ENCODE measurements around the gene NHS.

DNA sequence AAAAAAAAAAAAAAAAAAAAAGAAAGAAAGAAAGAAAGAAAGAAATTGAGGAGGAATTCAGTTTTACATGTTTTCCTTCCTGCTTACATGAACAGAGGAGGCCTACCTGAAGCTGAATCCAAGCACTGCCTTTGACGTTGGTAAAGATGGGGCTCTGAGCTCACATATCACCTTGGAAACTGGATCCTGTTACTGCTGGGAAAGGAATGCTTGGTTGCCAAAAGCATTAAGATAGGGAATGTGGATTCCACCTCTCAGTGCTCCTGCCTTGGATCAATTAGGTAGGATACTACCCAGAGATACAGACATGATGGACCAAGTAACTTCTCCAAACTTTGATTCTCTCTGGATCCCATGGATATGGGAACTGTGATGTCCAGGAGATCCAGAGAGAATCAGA lies 50.6 kb downstream of the NHS start:
- TF ChIP-seq, protein P1, sequence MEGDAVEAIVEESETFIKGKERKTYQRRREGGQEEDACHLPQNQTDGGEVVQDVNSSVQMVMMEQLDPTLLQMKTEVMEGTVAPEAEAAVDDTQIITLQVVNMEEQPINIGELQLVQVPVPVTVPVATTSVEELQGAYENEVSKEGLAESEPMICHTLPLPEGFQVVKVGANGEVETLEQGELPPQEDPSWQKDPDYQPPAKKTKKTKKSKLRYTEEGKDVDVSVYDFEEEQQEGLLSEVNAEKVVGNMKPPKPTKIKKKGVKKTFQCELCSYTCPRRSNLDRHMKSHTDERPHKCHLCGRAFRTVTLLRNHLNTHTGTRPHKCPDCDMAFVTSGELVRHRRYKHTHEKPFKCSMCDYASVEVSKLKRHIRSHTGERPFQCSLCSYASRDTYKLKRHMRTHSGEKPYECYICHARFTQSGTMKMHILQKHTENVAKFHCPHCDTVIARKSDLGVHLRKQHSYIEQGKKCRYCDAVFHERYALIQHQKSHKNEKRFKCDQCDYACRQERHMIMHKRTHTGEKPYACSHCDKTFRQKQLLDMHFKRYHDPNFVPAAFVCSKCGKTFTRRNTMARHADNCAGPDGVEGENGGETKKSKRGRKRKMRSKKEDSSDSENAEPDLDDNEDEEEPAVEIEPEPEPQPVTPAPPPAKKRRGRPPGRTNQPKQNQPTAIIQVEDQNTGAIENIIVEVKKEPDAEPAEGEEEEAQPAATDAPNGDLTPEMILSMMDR (IDR thresholded peaks at IDR 0.05 in 8 of 11, conservative IDR thresholded peaks at IDR 0.05 in 3 of 11) = no peak
- no peak for TF ChIP-seq POLR2AphosphoS5 (IDR thresholded peaks at IDR 0.05)
- TF ChIP-seq POLR2A (IDR thresholded peaks at IDR 0.05) = no peak
